A549 (cell line): ENCODE data around the gene MAP3K9. TPM values are rescaled to one million over a fixed set of nuclear protein-coding genes. Genes with fewer than 3 reads are reported as not detected.

Experiments
- ATAC-seq, 2 experiments: fragments of 200-7000 bp in 1 of 2; fragments of >200 bp in 1 of 2; cut with Nextera tagmentation in 1 of 2; cut with Tn5 transposase in 1 of 2; 3 replicates each; pipeline versions ENCODE4 v1.8.0 to v1.9.1; 2018 to 2020; ENCODE audit warnings: mild to moderate bottlenecking in 1 of 2, moderate library complexity in 1 of 2
- CTCF ChIA-PET: fragments of 300-600 bp; sonication (Branson Sonifier 250); formaldehyde crosslinking; extraction: SDS; loops from one replicate; lab custom pipeline; 2021; ENCODE audit warnings: antibody characterized with exemption, inconsistent platforms; lab: Yijun Ruan, JAX
- POLR2A ChIA-PET: fragments of 350-600 bp; formaldehyde crosslinking; extraction: SDS; loops from one replicate; lab custom pipeline; 2021; ENCODE audit warnings: antibody characterized with exemption, inconsistent platforms; lab: Yijun Ruan, JAX
- DNase-seq, 2 experiments: peaks; one replicate each; pipeline versions ENCODE4 v3.0.0 to v3.0.0-alpha.2; 2011 to 2016; ENCODE audit warnings: low read depth in 1 of 2, low spot score in 1 of 2
- FAIRE-seq: peaks from 2 replicates; lab custom pipeline; 2011; peaks lifted over from hg19 to GRCh38; lab: Jason Lieb, UNC
- H3K27ac ChIP-seq, 2 experiments: fragments of >200 bp; sonication (Bioruptor Twin); formaldehyde crosslinking; 3 replicates each; pipeline ENCODE4 v1.5.1; 2016 to 2017
- H3K4me1 ChIP-seq: fragments of >200 bp; sonication (Bioruptor Twin); formaldehyde crosslinking; 3 replicates; pipeline ENCODE4 v1.6.1; 2016
- H3K4me2 ChIP-seq: fragments of >200 bp; sonication (Bioruptor Twin); formaldehyde crosslinking; 3 replicates; pipeline ENCODE4 v1.6.1; 2016
- H3K4me3 ChIP-seq: fragments of >200 bp; sonication (Bioruptor Twin); formaldehyde crosslinking; 3 replicates; pipeline ENCODE4 v1.5.1; 2016
- H3K9me3 ChIP-seq: fragments of >200 bp; sonication (Bioruptor Twin); formaldehyde crosslinking; 3 replicates; pipeline ENCODE4 v1.6.1; 2016
- EP300 ChIP-seq, 2 experiments: fragments of >200 bp; sonication (Bioruptor Twin); formaldehyde crosslinking; IDR thresholded peaks; 2 replicates in 1 of 2; 3 replicates in 1 of 2; pipeline ENCODE4 v1.6.1; 2016 to 2017
- ESRRA ChIP-seq: fragments of 150-350 bp; IDR thresholded peaks from 2 replicates; pipeline ENCODE4 v1.6.1; 2014; ENCODE audit warnings: mild to moderate bottlenecking, low read length, borderline replicate concordance
- FOSB ChIP-seq: fragments of 250-450 bp; sonication (Bioruptor Pico); IDR thresholded peaks from 2 replicates; pipeline ENCODE4 v1.5.0; 2020; ENCODE audit warnings: mild to moderate bottlenecking, moderate library complexity
- HOXB13 ChIP-seq: fragments of 250-450 bp; sonication (Bioruptor Pico); IDR thresholded peaks from 2 replicates; pipeline ENCODE4 v1.5.0; 2020; ENCODE audit warnings: low read depth, mild to moderate bottlenecking, moderate library complexity
- HOXB5 ChIP-seq: fragments of 250-450 bp; sonication (Bioruptor Pico); IDR thresholded peaks from 2 replicates; pipeline ENCODE4 v1.5.0; 2020; ENCODE audit warnings: mild to moderate bottlenecking, moderate library complexity
- KDM1A ChIP-seq: fragments of 200-600 bp; sonication (generic); IDR thresholded peaks from 2 replicates; pipeline ENCODE4 v1.6.1; 2016; ENCODE audit warnings: low read depth, mild to moderate bottlenecking
- KDM5A ChIP-seq: fragments of 200-600 bp; sonication (generic); IDR thresholded peaks from 2 replicates; pipeline ENCODE4 v1.6.1; 2016; ENCODE audit warnings: antibody characterized with exemption, mild to moderate bottlenecking
- NFE2L2 ChIP-seq: fragments of 150-350 bp; conservative IDR thresholded peaks from 2 replicates; pipeline ENCODE4 v1.6.1; 2014; ENCODE audit warnings: low read length
- POLR2A ChIP-seq: IDR thresholded peaks from 2 replicates; pipeline ENCODE4 v1.6.1; 2012; ENCODE audit warnings: mild to moderate bottlenecking, low read length
- RCOR1 ChIP-seq: fragments of 150-350 bp; IDR thresholded peaks from 2 replicates; pipeline ENCODE4 v1.6.1; 2014; ENCODE audit warnings: antibody characterized with exemption, low read length, low read depth
- SMC3 ChIP-seq: fragments of >200 bp; sonication (Bioruptor Twin); formaldehyde crosslinking; IDR thresholded peaks from 3 replicates; pipeline ENCODE4 v1.6.1; 2018; ENCODE audit warnings: inconsistent platforms
- SREBF2 ChIP-seq: fragments of 450-650 bp; IDR thresholded peaks from 2 replicates; pipeline ENCODE4 v1.6.1; 2014; ENCODE audit warnings: mild to moderate bottlenecking, moderate library complexity
- TFCP2L1 ChIP-seq: fragments of 250-450 bp; sonication (Bioruptor Pico); IDR thresholded peaks from 2 replicates; pipeline ENCODE4 v1.5.0; 2021; ENCODE audit warnings: mild to moderate bottlenecking
- ZC3H11A ChIP-seq: fragments of 450-650 bp; IDR thresholded peaks from 2 replicates; pipeline ENCODE4 v1.6.1; 2014; ENCODE audit warnings: antibody characterized with exemption, mild to moderate bottlenecking
- ZNF302 ChIP-seq: fragments of 250-450 bp; sonication (Bioruptor Pico); IDR thresholded peaks from 2 replicates; pipeline ENCODE4 v1.9.0; 2021; ENCODE audit warnings: inconsistent platforms, mild to moderate bottlenecking, moderate library complexity
- ZSCAN20 ChIP-seq: fragments of 250-450 bp; sonication (Bioruptor Pico); IDR thresholded peaks from 2 replicates; pipeline ENCODE4 v1.8.0; 2022; ENCODE audit warnings: mild to moderate bottlenecking, moderate library complexity
- WGBS: methylation state at CpG from one replicate; pipeline ENCODE4 v1.1.6; 2017; ENCODE audit errors: missing lambda C conversion rate; 5-methylcytosine and 5-hydroxymethylcytosine counted together
- polyA plus RNA-seq, 4 experiments: library from polyadenylated mRNA; depleted of rRNA in 3 of 4; stranded (reverse); fragments of >200 nt; fragmentation: RNase III in 1 of 4; extraction: RNeasy Plus Mini Kit Qiagen cat#74134 plus additional on column Dnase treatment in 1 of 4; gene quantifications; 2 replicates in 3 of 4; 3 replicates in 1 of 4; pipeline ENCODE4 v1.2.3, GENCODE V29; 2011 to 2017
- TF ChIP-seq, protein P1 (sequence below): fragments of 450-650 bp; IDR thresholded peaks from 2 replicates; pipeline ENCODE4 v1.6.1; 2014; ENCODE audit warnings: antibody characterized with exemption
- TF ChIP-seq, protein P2 (sequence below): IDR thresholded peaks from 2 replicates; pipeline ENCODE4 v1.6.1; 2012
- TF ChIP-seq, protein P3 (sequence below): fragments of 200-600 bp; sonication (generic); IDR thresholded peaks from 2 replicates; pipeline ENCODE4 v1.6.1; 2016; ENCODE audit warnings: antibody characterized with exemption, mild to moderate bottlenecking, moderate library complexity
- TF ChIP-seq, protein P4 (sequence below): IDR thresholded peaks from 2 replicates; pipeline ENCODE4 v1.6.1; 2012
- TF ChIP-seq, protein P5 (sequence below): fragments of >200 bp; sonication (Bioruptor Twin); formaldehyde crosslinking; IDR thresholded peaks from 3 replicates; pipeline ENCODE4 v1.6.1; 2016

The MAP3K9 gene
- polyA plus RNA-seq, 2 of the 4 experiments (the other 2 are of a cell fraction): 5.3 to 8.5 TPM

DNA sequence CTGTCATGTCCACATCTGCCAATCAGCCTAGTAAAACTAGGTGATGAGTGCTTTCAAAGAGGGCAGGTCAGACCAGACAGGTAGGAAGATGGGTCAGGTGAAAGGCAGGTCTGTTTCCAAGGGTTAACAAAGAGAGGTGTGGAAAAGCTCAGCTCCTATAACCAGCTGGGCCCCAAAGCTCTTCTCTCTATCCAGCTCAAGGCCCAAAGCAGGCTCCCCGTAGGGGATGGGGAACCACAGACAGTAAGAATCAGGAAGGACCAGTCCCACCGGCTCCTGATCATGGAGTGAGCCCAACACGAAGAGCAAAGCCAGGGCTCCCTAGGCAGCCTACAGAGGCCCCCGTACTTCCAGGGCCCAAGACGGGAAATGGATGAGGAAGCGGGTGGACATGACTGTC is 84.4 kb downstream of the MAP3K9 start:
- POLR2A ChIA-PET: no interaction called here

DNA sequence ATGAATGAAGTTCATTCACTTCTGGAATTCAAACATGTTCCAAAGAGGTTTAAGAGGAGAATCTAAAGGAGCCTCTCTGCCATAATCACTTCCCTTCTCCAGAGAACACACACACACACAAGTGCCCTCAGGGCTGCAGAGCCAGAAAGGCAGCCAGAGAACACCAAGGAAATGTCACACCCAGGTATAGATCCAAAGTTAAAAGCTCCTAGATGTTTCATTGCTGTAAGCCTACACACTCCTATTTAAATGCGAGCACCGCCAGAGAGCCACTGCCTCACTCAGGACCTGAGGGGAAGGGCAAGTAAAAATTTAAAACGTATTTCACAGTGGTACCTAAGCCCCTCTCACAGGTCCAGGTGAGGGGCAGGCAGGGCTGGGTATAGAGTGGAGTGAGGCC is 85.2 kb downstream of the MAP3K9 start:
- FAIRE-seq: no peak
- WGBS: 81% methylated on average over 3 of the region's 3 CpGs

More for the DNA sequence above, 84.4 kb downstream of the MAP3K9 start:
- WGBS: 96% methylated on average over 6 of the region's 6 CpGs
- FAIRE-seq: no peak
- no peak for TF ChIP-seq ZSCAN20 (CRISPR knock-in tag)
- TF ChIP-seq NFE2L2: no peak
- TF ChIP-seq ZC3H11A: no peak
- TF ChIP-seq KDM5A: no peak
- TF ChIP-seq, protein P1, sequence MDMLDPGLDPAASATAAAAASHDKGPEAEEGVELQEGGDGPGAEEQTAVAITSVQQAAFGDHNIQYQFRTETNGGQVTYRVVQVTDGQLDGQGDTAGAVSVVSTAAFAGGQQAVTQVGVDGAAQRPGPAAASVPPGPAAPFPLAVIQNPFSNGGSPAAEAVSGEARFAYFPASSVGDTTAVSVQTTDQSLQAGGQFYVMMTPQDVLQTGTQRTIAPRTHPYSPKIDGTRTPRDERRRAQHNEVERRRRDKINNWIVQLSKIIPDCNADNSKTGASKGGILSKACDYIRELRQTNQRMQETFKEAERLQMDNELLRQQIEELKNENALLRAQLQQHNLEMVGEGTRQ: no peak
- Histone ChIP-seq H3K4me2 (no peak overlapping the region), H3K9me3 (no peaks in the 10 kb centered on the region), H3K27ac (no peak overlapping the region), H3K4me1 (peaks cover 16% of the 10 kb centered on the region; the same call in 1 of the 3 replicates), H3K4me3 (no peak overlapping the region)
- ATAC-seq: no peak
- CTCF ChIA-PET: interaction anchor here (0.9 kb wide), 1 partner anchor 93 kb away, joined by 4 read pairs; no protein-coding TSS in a partner anchor
- DNase-seq: no peak

DNA sequence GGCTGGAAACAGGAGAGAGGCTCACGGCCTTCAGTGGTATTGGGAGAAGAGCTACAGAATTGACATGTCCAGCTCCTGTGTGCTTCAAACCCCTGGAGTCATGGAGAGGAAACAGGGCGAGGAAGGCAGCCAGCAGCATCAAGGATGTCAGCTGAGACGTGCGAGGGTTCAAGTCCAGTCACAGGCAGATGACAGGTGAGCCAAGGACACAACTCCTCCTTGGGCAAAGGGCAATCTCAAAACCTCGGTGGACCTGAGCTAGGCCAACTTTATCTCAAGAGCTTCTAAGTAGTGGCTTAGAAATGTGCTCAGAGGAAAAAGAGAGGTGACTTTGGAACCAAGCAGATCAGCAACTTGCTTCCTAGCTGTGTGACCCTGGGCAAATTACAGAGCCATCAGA is 86.0 kb downstream of the MAP3K9 start:
- Histone ChIP-seq H3K9me3 (no peaks in the 10 kb centered on the region), H3K27ac (peak overlapping the region in 1 of 2 experiments; percentile 12; a peak in 1 of 6 replicates), H3K4me2 (no peak overlapping the region), H3K4me1 (peaks cover 25% of the 10 kb centered on the region), H3K4me3 (no peak overlapping the region)
- WGBS: 87% methylated on average over 5 of the region's 5 CpGs
- POLR2A ChIA-PET: no interaction called here
- no peak for FAIRE-seq
- no peak for ATAC-seq
- CTCF ChIA-PET: interaction anchor here (0.6 to 2.4 kb wide), 6 partner anchors 10 to 650 kb away, joined by 3 to 12 read pairs (median 3); no protein-coding TSS in a partner anchor
- DNase-seq: no peak
- TF ChIP-seq, protein P2, sequence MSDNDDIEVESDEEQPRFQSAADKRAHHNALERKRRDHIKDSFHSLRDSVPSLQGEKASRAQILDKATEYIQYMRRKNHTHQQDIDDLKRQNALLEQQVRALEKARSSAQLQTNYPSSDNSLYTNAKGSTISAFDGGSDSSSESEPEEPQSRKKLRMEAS: no peak
- TF ChIP-seq SMC3 (no peak), HOXB5 (CRISPR knock-in tag) (no peak)
- TF ChIP-seq, protein P3, sequence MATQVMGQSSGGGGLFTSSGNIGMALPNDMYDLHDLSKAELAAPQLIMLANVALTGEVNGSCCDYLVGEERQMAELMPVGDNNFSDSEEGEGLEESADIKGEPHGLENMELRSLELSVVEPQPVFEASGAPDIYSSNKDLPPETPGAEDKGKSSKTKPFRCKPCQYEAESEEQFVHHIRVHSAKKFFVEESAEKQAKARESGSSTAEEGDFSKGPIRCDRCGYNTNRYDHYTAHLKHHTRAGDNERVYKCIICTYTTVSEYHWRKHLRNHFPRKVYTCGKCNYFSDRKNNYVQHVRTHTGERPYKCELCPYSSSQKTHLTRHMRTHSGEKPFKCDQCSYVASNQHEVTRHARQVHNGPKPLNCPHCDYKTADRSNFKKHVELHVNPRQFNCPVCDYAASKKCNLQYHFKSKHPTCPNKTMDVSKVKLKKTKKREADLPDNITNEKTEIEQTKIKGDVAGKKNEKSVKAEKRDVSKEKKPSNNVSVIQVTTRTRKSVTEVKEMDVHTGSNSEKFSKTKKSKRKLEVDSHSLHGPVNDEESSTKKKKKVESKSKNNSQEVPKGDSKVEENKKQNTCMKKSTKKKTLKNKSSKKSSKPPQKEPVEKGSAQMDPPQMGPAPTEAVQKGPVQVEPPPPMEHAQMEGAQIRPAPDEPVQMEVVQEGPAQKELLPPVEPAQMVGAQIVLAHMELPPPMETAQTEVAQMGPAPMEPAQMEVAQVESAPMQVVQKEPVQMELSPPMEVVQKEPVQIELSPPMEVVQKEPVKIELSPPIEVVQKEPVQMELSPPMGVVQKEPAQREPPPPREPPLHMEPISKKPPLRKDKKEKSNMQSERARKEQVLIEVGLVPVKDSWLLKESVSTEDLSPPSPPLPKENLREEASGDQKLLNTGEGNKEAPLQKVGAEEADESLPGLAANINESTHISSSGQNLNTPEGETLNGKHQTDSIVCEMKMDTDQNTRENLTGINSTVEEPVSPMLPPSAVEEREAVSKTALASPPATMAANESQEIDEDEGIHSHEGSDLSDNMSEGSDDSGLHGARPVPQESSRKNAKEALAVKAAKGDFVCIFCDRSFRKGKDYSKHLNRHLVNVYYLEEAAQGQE: no peak
- TF ChIP-seq, protein P4, sequence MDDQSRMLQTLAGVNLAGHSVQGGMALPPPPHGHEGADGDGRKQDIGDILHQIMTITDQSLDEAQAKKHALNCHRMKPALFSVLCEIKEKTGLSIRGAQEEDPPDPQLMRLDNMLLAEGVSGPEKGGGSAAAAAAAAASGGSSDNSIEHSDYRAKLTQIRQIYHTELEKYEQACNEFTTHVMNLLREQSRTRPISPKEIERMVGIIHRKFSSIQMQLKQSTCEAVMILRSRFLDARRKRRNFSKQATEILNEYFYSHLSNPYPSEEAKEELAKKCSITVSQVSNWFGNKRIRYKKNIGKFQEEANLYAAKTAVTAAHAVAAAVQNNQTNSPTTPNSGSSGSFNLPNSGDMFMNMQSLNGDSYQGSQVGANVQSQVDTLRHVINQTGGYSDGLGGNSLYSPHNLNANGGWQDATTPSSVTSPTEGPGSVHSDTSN: no peak
- TF ChIP-seq, protein P1: no peak

More for the DNA sequence above, 85.2 kb downstream of the MAP3K9 start:
- Histone ChIP-seq H3K4me3 (no peak overlapping the region), H3K27ac (no peak overlapping the region), H3K9me3 (no peaks in the 10 kb centered on the region), H3K4me1 (peaks cover 16% of the 10 kb centered on the region; the same call in 1 of the 3 replicates), H3K4me2 (no peak overlapping the region)
- no peak for DNase-seq
- POLR2A ChIA-PET: no interaction called here
- TF ChIP-seq POLR2A (no peak), KDM1A (no peak), TFCP2L1 (CRISPR knock-in tag) (no peak), SREBF2 (no peak), ZNF302 (no peak), ESRRA (no peak), FOSB (CRISPR knock-in tag) (no peak), HOXB13 (no peak), RCOR1 (no peak), ZSCAN20 (CRISPR knock-in tag) (no peak), EP300 (IDR thresholded peaks at IDR 0.05) (no peak)
- TF ChIP-seq, protein P5, sequence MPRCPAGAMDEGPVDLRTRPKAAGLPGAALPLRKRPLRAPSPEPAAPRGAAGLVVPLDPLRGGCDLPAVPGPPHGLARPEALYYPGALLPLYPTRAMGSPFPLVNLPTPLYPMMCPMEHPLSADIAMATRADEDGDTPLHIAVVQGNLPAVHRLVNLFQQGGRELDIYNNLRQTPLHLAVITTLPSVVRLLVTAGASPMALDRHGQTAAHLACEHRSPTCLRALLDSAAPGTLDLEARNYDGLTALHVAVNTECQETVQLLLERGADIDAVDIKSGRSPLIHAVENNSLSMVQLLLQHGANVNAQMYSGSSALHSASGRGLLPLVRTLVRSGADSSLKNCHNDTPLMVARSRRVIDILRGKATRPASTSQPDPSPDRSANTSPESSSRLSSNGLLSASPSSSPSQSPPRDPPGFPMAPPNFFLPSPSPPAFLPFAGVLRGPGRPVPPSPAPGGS: no peak
- TF ChIP-seq, protein P1: no peak
- TF ChIP-seq, protein P3: no peak
- ATAC-seq: no peak
- CTCF ChIA-PET: interaction anchor here (0.9 kb wide), 1 partner anchor 93 kb away, joined by 4 read pairs; no protein-coding TSS in a partner anchor
